Naive thymus-derived CD8-positive, alpha-beta T cell (primary cell): ENCODE measurements around the gene PRORP. TPM values are rescaled to one million over a fixed set of nuclear protein-coding genes. Genes with fewer than 3 reads are reported as not detected.
A peak's percentile ranks its signal among the peaks of the same experiment; 100 is the strongest.
"Not testable (repeated sequence)": the region's sequence is repeated elsewhere in the genome, so short reads cannot be mapped to it uniquely, and the experiment has no call there.

ENCODE experiments used
- ATAC-seq, 2 donors: fragments of 150-1000 bp; cut with Tn5 transposase in 1 of 2; sonication (Bioruptor Pico), chemical (Tn5 transposase) in 1 of 2; 1 replicate in 1 of 2; 2 replicates in 1 of 2; pipeline ENCODE4 v1.10.0; 2021; ENCODE audit warnings: mild to moderate bottlenecking in 2 of 2, moderate library complexity in 2 of 2
- POLR2A ChIA-PET: fragments of 350-600 bp; sonication (Branson Sonifier 250); formaldehyde crosslinking; loops from one replicate; lab custom pipeline; 2021; ENCODE audit warnings: antibody characterized with exemption; lab: Charles Lee
- DNase-seq, 10 donors: peaks; one replicate each; pipeline versions ENCODE4 v3.0.0 to v3.0.0-alpha.2; 2020 to 2022
- H3K27ac Mint-ChIP-seq, 10 donors: one replicate each; pipeline ENCODE4 v1.8.0; 2020 to 2022; ENCODE audit warnings: mild to moderate bottlenecking in 10 of 10, mixed read lengths in 10 of 10, moderate library complexity in 4 of 10, inconsistent platforms in 1 of 10
- H3K27me3 Mint-ChIP-seq, 5 donors: one replicate each; pipeline ENCODE4 v1.8.0; 2021 to 2022; ENCODE audit warnings: mixed read lengths in 5 of 5
- H3K36me3 Mint-ChIP-seq, 3 donors: one replicate each; pipeline ENCODE4 v1.8.0; 2020 to 2022; ENCODE audit warnings: mixed read lengths in 3 of 3, mild to moderate bottlenecking in 2 of 3, inconsistent platforms in 1 of 3
- H3K4me1 Mint-ChIP-seq, 4 donors: one replicate each; pipeline ENCODE4 v1.8.0; 2021 to 2022; ENCODE audit warnings: mixed read lengths in 4 of 4
- H3K4me3 Mint-ChIP-seq, 10 donors: one replicate each; pipeline ENCODE4 v1.8.0; 2020 to 2022; ENCODE audit warnings: mild to moderate bottlenecking in 10 of 10, mixed read lengths in 10 of 10, moderate library complexity in 6 of 10, inconsistent platforms in 1 of 10
- H3K9me3 Mint-ChIP-seq, 9 donors: one replicate each; pipeline ENCODE4 v1.8.0; 2020 to 2022; ENCODE audit warnings: mixed read lengths in 9 of 9, mild to moderate bottlenecking in 3 of 9, inconsistent platforms in 1 of 9, moderate library complexity in 1 of 9
- polyA plus RNA-seq, 3 donors: library from polyadenylated mRNA; unstranded; fragments of 300-500 nt; fragmentation: Illumina TruSeq; gene quantifications; one replicate each; pipeline ENCODE4 v1.2.3, GENCODE V29; 2021
- total RNA-seq, 8 experiments: library from RNA in 2 of 8; stranded (reverse) in 2 of 8; gene quantifications; one replicate each; pipeline ENCODE4 v1.2.3 and lab custom pipeline; 2021 to 2026

Gene PRORP
- total RNA-seq (10 to 100 TPM; 33.6 to 34.1 TPM), polyA plus RNA-seq (10 to 100 TPM; 44.3 to 55.4 (median 49.7) TPM), total RNA-seq (lab: John Stamatoyannopoulos, UW) (10.3 to 22.6 (median 14.6) reads per million in 6 experiments)

GRCh38 chr14:35121887-35122695, at the start of gene PRORP, which contains the start of gene PPP2R3C:
PRORP (plus strand) TSS chr14:35122552; CDS start chr14:35123246, 694 bp downstream.
PPP2R3C (minus strand) TSS chr14:35121990; CDS start chr14:35121959, 31 bp downstream.
- Mint-ChIP-seq H3K4me3 (peak within 1 kb of the TSS; percentile 98 to 100 (median 100)), H3K27ac (peak within 1 kb of the TSS; percentile 99 to 100 (median 100)), H3K27me3 (no peaks in the 10 kb centered on the region), H3K36me3 (peaks cover 0 to 49% (median 7%) of the 10 kb centered on the region in 3 donors), H3K9me3 (no peaks in the 10 kb centered on the region), H3K4me1 (peaks cover 31 to 86% (median 74%) of the 10 kb centered on the region in 4 donors)
- POLR2A ChIA-PET: interaction anchor here (0.5 to 5.1 kb wide), 20 partner anchors 9 to 492 kb away, joined by 3 to 54 read pairs (median 4); partner anchors contain the start of genes FAM177A1, NFKBIA, PSMA6 and SNX6
- peak; percentile 83 to 85 for ATAC-seq
- DNase-seq: peak; percentile 77 to 98 (median 92)

- H3K27me3 Mint-ChIP-seq: no peaks in the 10 kb centered on the region
- H3K9me3 Mint-ChIP-seq: no peaks in the 10 kb centered on the region
- H3K27ac Mint-ChIP-seq: peak overlapping the region in 1 of 10 donors; percentile 32
- H3K36me3 Mint-ChIP-seq: peaks cover 0 to 60% (median 25%) of the 10 kb centered on the region in 3 donors
- ATAC-seq: no peak
- POLR2A ChIA-PET: no interaction called here
- H3K4me1 Mint-ChIP-seq: no peaks in the 10 kb centered on the region
- H3K4me3 Mint-ChIP-seq: no peak overlapping the region
- DNase-seq: no peak
Measured at GRCh38 chr14:35073486-35073885, 48.9 kb upstream of the PRORP start.

GRCh38 chr14:35078082-35078481, 44.3 kb upstream of the PRORP start:
- Mint-ChIP-seq H3K4me3 (no peak overlapping the region), H3K27ac (peak overlapping the region in 1 of 10 donors; percentile 40), H3K4me1 (no peaks in the 10 kb centered on the region), H3K27me3 (no peaks in the 10 kb centered on the region), H3K36me3 (peaks cover 0 to 62% (median 9%) of the 10 kb centered on the region in 3 donors), H3K9me3 (no peaks in the 10 kb centered on the region)
- POLR2A ChIA-PET: no interaction called here
- ATAC-seq: no peak
- no peak for DNase-seq

GRCh38 chr14:35079742-35080141, 42.6 kb upstream of the PRORP start:
- no peak for ATAC-seq
- Mint-ChIP-seq H3K27ac (peak overlapping the region in 2 of 10 donors; percentile 7 to 18), H3K4me3 (no peak overlapping the region), H3K27me3 (no peaks in the 10 kb centered on the region), H3K4me1 (no peaks in the 10 kb centered on the region), H3K9me3 (no peaks in the 10 kb centered on the region), H3K36me3 (peaks cover 0 to 72% (median 15%) of the 10 kb centered on the region in 3 donors)
- POLR2A ChIA-PET: no interaction called here
- DNase-seq: no peak

- no peak for ATAC-seq
- Mint-ChIP-seq H3K9me3 (no peaks in the 10 kb centered on the region), H3K4me1 (peaks cover 0 to 2% (median 0%) of the 10 kb centered on the region in 4 donors), H3K36me3 (peaks cover 0 to 87% (median 19%) of the 10 kb centered on the region in 3 donors), H3K4me3 (no peak overlapping the region), H3K27ac (peak overlapping the region in 6 of 10 donors; percentile 31 to 72 (median 52)), H3K27me3 (no peaks in the 10 kb centered on the region)
- POLR2A ChIA-PET: no interaction called here
- DNase-seq: no peak
Measured at GRCh38 chr14:35083530-35084150, 38.7 kb upstream of the PRORP start.

- no peak for DNase-seq
- no peak for ATAC-seq
- H3K36me3 Mint-ChIP-seq: peaks cover 0 to 87% (median 20%) of the 10 kb centered on the region in 3 donors
- H3K27me3 Mint-ChIP-seq: no peaks in the 10 kb centered on the region
- H3K9me3 Mint-ChIP-seq: no peaks in the 10 kb centered on the region
- H3K4me3 Mint-ChIP-seq: no peak overlapping the region
- peaks cover 0 to 2% (median 0%) of the 10 kb centered on the region in 4 donors for H3K4me1 Mint-ChIP-seq
- peak overlapping the region in 8 of 10 donors; percentile 0 to 74 (median 36) for H3K27ac Mint-ChIP-seq
- POLR2A ChIA-PET: no interaction called here
Measured at GRCh38 chr14:35085441-35085840, 36.9 kb upstream of the PRORP start.

GRCh38 chr14:35088514-35088913, 33.8 kb upstream of the PRORP start:
- peak overlapping the region in 5 of 10 donors; percentile 10 to 72 (median 52) for H3K27ac Mint-ChIP-seq
- POLR2A ChIA-PET: no interaction called here

GRCh38 chr14:35094645-35095044, 27.7 kb upstream of the PRORP start:
- POLR2A ChIA-PET, H3K9me3 Mint-ChIP-seq, H3K4me3 Mint-ChIP-seq, H3K4me1 Mint-ChIP-seq, ATAC-seq, DNase-seq, H3K27me3 Mint-ChIP-seq: not testable (repeated sequence)
- Mint-ChIP-seq H3K36me3 (peaks cover 0 to 86% (median 27%) of the 10 kb centered on the region in 3 donors), H3K27ac (peak overlapping the region in 1 of 10 donors; percentile 51)

More at GRCh38 chr14:35088514-35088913, 33.8 kb upstream of the PRORP start:
- H3K4me3 Mint-ChIP-seq: no peak overlapping the region
- DNase-seq (no peak), ATAC-seq (no peak)
- H3K36me3 Mint-ChIP-seq: peaks cover 0 to 83% (median 25%) of the 10 kb centered on the region in 3 donors
- H3K4me1 Mint-ChIP-seq: peaks cover 0 to 2% (median 0%) of the 10 kb centered on the region in 4 donors
- no peaks in the 10 kb centered on the region for H3K27me3 Mint-ChIP-seq
- no peaks in the 10 kb centered on the region for H3K9me3 Mint-ChIP-seq

- Mint-ChIP-seq H3K9me3 (no peaks in the 10 kb centered on the region), H3K27me3 (no peaks in the 10 kb centered on the region), H3K27ac (no peak overlapping the region), H3K4me3 (no peak overlapping the region), H3K4me1 (peaks cover 2 to 8% (median 4%) of the 10 kb centered on the region in 4 donors), H3K36me3 (peaks cover 7 to 89% (median 28%) of the 10 kb centered on the region in 3 donors)
- ATAC-seq: no peak
- DNase-seq: no peak
- POLR2A ChIA-PET: no interaction called here
Measured at GRCh38 chr14:35107866-35108265, 14.5 kb upstream of the PRORP start.

- Mint-ChIP-seq H3K27me3 (no peaks in the 10 kb centered on the region), H3K27ac (peak overlapping the region in 4 of 10 donors; percentile 15 to 70 (median 45)), H3K9me3 (no peaks in the 10 kb centered on the region), H3K4me1 (peaks cover 15 to 28% (median 22%) of the 10 kb centered on the region in 4 donors), H3K4me3 (no peak overlapping the region), H3K36me3 (peaks cover 14 to 89% (median 34%) of the 10 kb centered on the region in 3 donors)
- no peak for DNase-seq
- ATAC-seq: no peak
- POLR2A ChIA-PET: no interaction called here
Measured at GRCh38 chr14:35112641-35113040, 9.7 kb upstream of the PRORP start.

- Mint-ChIP-seq H3K27me3 (no peaks in the 10 kb centered on the region), H3K36me3 (peaks cover 14 to 91% (median 34%) of the 10 kb centered on the region in 3 donors), H3K4me3 (no peak overlapping the region), H3K9me3 (no peaks in the 10 kb centered on the region), H3K27ac (peak overlapping the region in 6 of 10 donors; percentile 4 to 70 (median 44)), H3K4me1 (peaks cover 19 to 34% (median 30%) of the 10 kb centered on the region in 4 donors)
- DNase-seq (no peak), ATAC-seq (no peak)
- POLR2A ChIA-PET: interaction anchor here (1.1 kb wide), 1 partner anchor 9 kb away, joined by 3 read pairs; the partner anchor contains the start of genes PPP2R3C and PRORP
Measured at GRCh38 chr14:35113308-35113950, 8.9 kb upstream of the PRORP start.

- Mint-ChIP-seq H3K9me3 (no peaks in the 10 kb centered on the region), H3K4me3 (no peak overlapping the region), H3K27ac (peak overlapping the region in 2 of 10 donors; percentile 46 to 53), H3K36me3 (peaks cover 14 to 93% (median 34%) of the 10 kb centered on the region in 3 donors), H3K4me1 (peaks cover 19 to 41% (median 35%) of the 10 kb centered on the region in 4 donors), H3K27me3 (no peaks in the 10 kb centered on the region)
- ATAC-seq (no peak), DNase-seq (no peak)
- POLR2A ChIA-PET: interaction anchor here (0.7 to 1.1 kb wide), 2 partner anchors 8 to 288 kb away, joined by 3 read pairs; partner anchors contain the start of genes PPP2R3C and PRORP
Measured at GRCh38 chr14:35114036-35114435, 8.3 kb upstream of the PRORP start.
